WTC11 (cell line): Measurements from ENCODE around the gene KCNS3.

ENCODE experiments used
- CTCF ChIP-seq: fragments of 200-600 bp; IDR thresholded peaks from 2 replicates; pipeline ENCODE4 v1.8.0; 2022; ENCODE audit warnings: antibody characterized with exemption
- E2F4 ChIP-seq: sonication (generic); formaldehyde crosslinking; IDR thresholded peaks from 2 replicates; pipeline ENCODE4 v1.8.1; 2022; ENCODE audit warnings: low read depth, mild to moderate bottlenecking, moderate library complexity, missing genetic modification reagents, borderline replicate concordance
- FOXK1 ChIP-seq: sonication (generic); formaldehyde crosslinking; IDR thresholded peaks from 2 replicates; pipeline ENCODE4 v1.8.0; 2022; ENCODE audit warnings: mild to moderate bottlenecking, moderate library complexity, missing genetic modification reagents
- JUN ChIP-seq: sonication (generic); formaldehyde crosslinking; IDR thresholded peaks from 2 replicates; pipeline ENCODE4 v1.8.0; 2023; ENCODE audit warnings: mild to moderate bottlenecking, missing genetic modification reagents
- KAT7 ChIP-seq: sonication (generic); formaldehyde crosslinking; IDR thresholded peaks from 2 replicates; pipeline ENCODE4 v1.8.1; 2023; ENCODE audit warnings: missing genetic modification reagents, mild to moderate bottlenecking, borderline replicate concordance
- TF ChIP-seq, protein P1 (sequence below): sonication (generic); formaldehyde crosslinking; conservative IDR thresholded peaks from 2 replicates; pipeline ENCODE4 v1.8.1; 2023; ENCODE audit warnings: mild to moderate bottlenecking, low read depth, missing genetic modification reagents, moderate library complexity

- no peak for TF ChIP-seq CTCF
- TF ChIP-seq, protein P1, sequence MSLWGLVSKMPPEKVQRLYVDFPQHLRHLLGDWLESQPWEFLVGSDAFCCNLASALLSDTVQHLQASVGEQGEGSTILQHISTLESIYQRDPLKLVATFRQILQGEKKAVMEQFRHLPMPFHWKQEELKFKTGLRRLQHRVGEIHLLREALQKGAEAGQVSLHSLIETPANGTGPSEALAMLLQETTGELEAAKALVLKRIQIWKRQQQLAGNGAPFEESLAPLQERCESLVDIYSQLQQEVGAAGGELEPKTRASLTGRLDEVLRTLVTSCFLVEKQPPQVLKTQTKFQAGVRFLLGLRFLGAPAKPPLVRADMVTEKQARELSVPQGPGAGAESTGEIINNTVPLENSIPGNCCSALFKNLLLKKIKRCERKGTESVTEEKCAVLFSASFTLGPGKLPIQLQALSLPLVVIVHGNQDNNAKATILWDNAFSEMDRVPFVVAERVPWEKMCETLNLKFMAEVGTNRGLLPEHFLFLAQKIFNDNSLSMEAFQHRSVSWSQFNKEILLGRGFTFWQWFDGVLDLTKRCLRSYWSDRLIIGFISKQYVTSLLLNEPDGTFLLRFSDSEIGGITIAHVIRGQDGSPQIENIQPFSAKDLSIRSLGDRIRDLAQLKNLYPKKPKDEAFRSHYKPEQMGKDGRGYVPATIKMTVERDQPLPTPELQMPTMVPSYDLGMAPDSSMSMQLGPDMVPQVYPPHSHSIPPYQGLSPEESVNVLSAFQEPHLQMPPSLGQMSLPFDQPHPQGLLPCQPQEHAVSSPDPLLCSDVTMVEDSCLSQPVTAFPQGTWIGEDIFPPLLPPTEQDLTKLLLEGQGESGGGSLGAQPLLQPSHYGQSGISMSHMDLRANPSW (CRISPR knock-in tag), result no peak
- no peak for TF ChIP-seq KAT7 (CRISPR knock-in tag)
- no peak for TF ChIP-seq FOXK1
- no peak for TF ChIP-seq JUN (CRISPR knock-in tag)
- no peak for TF ChIP-seq E2F4 (CRISPR knock-in tag)
Observed at GRCh38 chr2:17858064-17858463, 20.4 kb upstream of the KCNS3 start.
